Embryonic facial prominence (tissue), 1 donor: ENCODE results near the gene TINCR.
"Not testable (repeated sequence)": the region's sequence is repeated elsewhere in the genome, so short reads cannot be mapped to it uniquely, and the experiment has no call there.

Experiments
- DNase-seq: peaks from one replicate; pipeline ENCODE4 v3.0.0-alpha.2; 2016; ENCODE audit errors: extremely low spot score

TINCR gene

DNA sequence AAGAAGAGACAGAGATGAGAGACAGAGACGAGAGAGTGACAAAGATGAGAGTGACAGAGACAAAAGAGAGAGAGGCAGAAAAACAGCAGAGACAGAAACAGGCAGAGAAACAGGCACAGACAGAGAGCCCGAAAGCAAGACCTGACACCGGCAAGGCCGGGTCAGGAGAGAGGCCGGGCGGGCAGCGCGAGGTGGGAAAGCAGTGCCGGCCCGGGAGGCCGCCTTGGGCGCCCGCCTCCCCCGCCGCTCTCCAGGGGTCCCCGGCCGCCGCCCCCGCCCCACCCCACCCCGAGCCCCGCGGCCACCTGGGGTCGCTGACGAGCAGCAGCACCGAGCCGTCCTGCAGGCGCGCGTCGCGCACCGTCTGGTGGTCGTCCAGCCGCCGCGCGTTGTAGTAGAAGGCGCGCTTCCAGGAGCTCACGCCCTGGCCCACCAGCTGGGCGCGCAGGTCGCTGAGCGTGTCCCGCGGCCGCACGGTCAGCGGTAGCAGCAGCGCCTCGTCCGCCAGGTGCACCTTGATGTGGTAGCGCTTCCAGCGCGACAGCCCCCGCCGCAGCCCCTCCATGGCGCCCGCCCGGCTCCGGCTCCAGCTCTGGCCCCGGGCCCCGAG lies at the start of gene TINCR:
Gene TINCR (minus strand): TSS at position 594 of the 610 bp plus-strand sequence.
- DNase-seq = no peak

GRCh38 chr19:5617080-5617479 lies 49.3 kb upstream of the TINCR start:
- DNase-seq = no peak

DNA sequence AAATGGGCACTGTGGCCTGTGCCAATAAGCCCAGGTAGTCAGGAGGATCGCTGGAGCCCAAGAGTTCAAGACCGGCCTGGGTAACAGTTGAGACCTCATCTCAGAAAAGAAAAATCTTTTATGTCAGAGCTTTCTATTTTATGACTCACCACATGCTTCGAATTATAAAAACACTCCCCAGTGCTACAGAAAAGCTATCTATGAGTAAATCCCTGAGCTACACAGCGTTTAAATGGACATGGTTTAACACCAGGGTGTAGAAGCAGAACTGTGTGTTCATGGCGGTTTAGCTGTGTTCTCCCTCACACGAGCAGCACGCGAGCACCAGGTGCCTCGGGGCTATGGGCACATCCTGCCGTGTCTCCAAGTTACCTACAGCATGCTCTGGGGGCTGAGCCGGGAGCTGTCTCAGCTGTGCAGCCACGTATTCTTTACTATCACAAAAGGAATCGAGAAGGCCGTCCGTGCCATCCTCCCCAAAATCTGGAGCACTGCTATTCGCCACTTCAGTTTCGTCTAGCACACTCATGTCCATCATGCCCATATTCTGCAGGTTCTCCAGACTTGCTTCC lies 48.1 kb upstream of the TINCR start:
- DNase-seq = no peak

GRCh38 chr19:5612891-5613865 lies 45.4 kb upstream of the TINCR start:
- no peak for DNase-seq

DNA sequence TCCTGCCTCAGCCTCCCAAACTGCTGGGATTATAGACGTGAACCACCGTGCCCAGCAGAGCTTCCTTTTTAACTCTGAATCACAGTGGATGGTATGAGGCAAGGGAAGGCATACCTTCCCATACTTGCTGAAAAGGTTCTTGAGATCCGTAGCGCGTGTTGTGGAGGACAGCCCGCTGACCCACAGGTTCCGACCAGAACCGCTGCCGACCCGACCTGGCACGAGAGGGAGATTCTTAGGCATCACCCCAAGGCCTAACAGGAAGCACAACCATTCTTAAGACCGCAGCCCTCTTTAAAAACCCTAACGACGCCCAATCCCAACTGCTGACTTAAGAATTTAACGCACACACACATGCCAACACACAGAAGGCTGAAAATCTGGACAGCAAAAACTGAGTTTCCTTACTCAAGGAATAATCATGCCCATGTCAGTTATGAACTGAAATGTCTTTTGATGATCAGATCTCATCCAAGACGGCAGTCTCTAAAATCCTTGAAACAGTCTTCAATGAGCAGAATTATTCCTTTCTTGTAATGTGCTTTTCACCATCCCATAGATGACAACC lies 42.2 kb upstream of the TINCR start:
- DNase-seq = no peak

DNA sequence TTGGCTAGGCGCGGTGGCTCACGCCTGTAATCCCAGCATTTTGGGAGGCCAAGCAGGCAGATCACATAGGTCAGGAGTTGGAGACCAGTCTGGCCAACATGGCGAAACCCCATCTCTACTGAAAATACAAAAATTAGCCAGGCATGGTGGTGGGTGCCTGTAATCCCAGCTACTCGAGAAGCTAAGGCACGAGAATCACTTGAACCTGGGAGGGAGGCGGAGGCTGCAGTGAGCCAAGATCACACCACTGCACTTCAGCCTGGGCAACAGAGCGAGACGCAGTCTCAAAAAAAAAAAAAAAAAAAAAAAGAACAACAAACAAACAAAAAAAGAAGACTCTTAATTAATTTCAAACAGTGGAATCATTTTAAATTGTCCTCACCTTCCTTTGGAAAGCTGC lies 41.0 kb upstream of the TINCR start:
- not testable (repeated sequence) for DNase-seq

GRCh38 chr19:5608291-5608690 lies 40.5 kb upstream of the TINCR start:
- DNase-seq = no peak

- no peak for DNase-seq
Observed at GRCh38 chr19:5607318-5608275, 39.8 kb upstream of the TINCR start.

DNA sequence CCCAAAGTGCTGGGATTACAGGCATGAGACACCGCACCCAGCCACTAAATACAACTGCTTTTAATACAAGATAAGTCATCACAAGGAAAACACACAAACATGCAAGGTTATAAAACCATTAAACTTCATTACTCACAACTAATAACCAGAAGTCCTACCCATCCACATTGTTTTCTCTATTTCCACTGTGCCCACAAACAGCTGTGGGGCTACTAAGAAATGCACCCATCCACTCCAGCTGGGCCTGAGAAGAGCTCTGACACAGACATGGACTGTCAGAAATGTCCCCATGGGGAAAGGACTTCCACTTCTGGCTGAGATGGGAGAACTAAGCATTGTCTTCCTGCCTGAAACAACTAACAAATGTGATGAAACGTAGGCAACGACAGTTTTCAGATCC lies 37.6 kb upstream of the TINCR start:
- no peak for DNase-seq

- no peak for DNase-seq
Observed at GRCh38 chr19:5603626-5604025, 35.9 kb upstream of the TINCR start.

DNA sequence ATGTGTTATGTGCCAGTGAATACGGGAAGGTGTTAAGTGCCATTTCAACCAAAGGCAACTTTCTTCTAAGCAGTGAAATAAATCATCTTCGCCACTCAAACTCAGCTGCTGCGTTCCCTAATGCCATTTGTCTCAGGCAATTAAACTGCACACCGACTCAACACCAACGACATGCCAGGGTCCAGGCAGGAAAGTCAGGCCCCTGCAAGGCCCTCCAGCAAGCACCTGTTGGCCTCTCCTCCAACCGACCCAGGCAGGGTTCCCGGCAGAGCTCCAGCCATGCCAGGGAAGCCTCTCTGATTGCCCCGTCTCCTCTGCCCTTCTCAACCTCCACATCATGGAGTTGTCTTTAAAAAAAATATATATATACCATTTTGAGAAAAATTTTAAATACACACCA lies 33.0 kb upstream of the TINCR start:
- no peak for DNase-seq

DNA sequence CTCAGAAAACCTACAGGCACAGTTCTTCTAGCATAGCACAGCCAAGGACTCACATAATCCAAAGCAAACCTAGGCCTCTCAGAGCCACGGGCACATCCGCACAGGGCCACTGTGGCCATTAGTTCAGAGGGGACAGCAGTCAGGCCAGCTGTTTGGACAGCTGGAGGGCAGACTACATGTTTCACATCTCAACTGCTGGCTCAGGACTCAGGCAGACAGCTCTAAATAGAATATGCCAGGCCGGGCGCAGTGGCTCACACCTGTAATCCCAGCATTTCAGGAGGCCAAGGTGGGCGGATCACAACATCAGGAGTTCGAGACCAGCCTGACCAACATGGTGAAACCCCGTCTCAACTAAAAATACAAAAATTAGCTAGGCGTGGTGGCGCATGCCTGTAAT lies 28.0 kb upstream of the TINCR start:
- no peak for DNase-seq

- no peak for DNase-seq
Observed at GRCh38 chr19:5595129-5595528, 27.4 kb upstream of the TINCR start.

DNA sequence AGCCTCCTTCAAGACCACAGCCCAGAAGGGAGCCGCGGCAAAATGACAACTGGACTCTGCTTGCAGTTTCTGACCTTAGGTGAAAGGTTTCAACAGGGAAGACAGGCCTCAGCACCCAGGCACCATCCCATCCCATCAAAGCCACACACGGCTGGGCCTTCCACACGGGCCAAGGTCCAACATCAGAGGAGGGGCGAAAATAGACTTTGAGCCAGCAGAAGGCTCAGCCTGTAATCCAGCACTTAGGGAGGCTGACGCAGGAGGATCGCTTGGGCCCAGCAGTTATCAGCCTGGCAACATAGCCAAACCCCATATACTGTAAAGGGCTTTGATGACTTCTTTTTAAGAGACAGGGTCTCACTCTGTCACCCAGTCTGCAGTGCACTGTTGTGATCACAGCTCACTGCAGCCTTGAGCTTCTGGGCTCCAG lies 26.8 kb upstream of the TINCR start:
- DNase-seq = no peak

- no peak for DNase-seq
Observed at GRCh38 chr19:5593343-5594255, 25.8 kb upstream of the TINCR start.

DNA sequence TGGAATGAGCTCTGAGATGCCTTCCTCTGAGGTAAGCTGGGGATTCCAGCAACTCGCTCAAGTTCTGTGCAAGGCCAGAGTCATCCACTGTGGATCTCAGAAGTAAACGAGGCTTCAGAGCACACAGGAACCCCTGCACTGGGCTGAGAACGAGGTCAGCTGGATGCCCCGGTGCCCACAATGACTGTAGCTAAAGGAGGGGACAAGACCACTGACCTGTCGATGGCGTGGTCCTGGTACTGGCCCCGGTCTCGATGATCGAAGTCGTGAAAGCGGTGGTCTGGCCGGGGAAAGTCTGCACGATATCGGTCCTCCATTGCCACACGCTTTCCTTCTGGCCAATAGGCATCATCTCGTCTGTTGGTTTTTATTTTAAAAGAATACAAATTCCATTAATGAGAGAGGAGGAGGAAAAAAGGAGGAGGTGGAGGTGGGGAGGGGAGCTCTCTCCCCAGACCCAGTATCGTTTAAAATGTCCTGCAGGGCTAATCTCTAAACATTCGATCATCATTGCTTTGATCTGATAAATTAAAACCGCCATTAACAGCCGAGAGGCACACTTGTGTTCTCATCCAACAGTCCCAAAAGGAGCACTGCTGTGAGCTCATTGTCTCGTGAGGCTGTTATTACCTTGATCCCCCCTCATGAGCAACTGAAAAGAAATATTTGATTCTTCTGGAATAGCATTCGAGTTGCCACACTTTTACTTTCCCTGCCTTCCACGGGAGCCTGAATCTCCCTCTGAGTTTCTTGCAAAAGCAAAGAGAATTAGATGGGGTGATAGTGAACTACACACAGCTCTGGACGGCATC lies 25.0 kb upstream of the TINCR start:
- no peak for DNase-seq

DNA sequence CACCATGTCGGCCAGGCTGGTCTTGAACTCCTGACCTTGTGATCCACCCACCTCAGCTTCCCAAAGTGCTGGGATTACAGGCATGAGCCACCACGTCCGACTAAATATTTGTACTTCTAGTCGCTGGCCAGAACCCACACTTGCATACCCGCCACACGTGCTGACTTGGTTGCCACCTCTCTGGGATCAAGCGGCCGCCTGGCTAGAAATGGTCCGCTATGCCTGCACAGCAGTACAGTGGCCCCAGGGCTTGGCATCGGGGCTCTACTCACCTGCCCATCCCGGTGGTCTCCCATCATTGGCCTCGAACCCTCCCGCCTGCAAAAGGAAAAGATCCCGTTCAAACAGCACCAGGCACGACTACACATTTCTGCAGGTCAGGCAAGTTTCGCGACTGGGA lies 23.7 kb upstream of the TINCR start:
- no peak for DNase-seq

GRCh38 chr19:5590865-5591154 lies 23.1 kb upstream of the TINCR start:
- DNase-seq = no peak

DNA sequence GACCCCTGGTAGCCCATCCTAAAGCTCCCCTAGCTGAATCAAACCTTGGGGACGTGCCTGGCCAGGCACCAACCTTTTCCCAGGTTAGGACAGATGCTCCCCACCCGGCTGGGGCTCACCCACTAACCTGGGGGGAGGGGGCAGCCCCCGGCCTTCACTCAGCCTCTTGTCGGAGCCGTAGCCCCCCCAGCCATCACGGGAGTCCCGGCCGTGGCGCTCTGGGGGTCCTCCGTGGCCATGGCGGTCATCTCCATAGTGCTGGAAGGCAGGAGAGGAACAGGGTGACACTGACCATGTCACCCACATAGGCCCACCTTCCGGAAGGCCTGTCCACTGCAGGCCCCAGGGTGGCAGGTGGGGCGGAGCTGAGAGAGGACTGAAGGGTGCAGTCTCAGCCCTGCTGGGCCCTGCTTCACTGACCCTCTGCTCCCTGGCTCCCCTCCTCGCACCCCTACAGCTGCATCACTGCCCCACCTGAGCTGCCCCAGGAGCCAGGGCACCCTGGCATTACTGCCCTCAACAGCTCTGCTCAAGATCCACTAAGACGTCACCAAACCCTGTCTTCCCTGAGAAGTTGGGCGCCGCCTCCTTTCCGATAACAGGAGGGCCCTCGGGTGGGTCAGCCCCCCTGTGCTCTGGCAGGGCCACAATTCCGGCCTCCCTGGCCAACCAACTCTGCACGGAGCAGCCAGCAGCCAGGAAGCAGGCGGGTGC lies 22.6 kb upstream of the TINCR start:
- no peak for DNase-seq
